Lower leg skin (tissue), 3 donors: ENCODE results near the gene GRAMD2A.

Source experiments
- CTCF ChIP-seq, 3 donors: fragments of 450-650 bp; IDR thresholded peaks; one replicate each; pipeline ENCODE4 v1.5.1; 2016; ENCODE audit warnings: antibody characterized with exemption in 3 of 3, mild to moderate bottlenecking in 3 of 3, moderate library complexity in 2 of 3
- POLR2A ChIP-seq, 2 donors: fragments of 450-650 bp; IDR thresholded peaks; one replicate each; pipeline ENCODE4 v1.6.1; 2016 to 2017; ENCODE audit warnings: antibody characterized with exemption in 2 of 2, mild to moderate bottlenecking in 1 of 2, moderate library complexity in 1 of 2

- no peak for TF ChIP-seq CTCF (IDR thresholded peaks at IDR 0.05)
- TF ChIP-seq POLR2A (IDR thresholded peaks at IDR 0.05), result no peak
Measured at GRCh38 chr15:72231833-72232478, 34.4 kb upstream of the GRAMD2A start.
